ENCODE measurements around the gene CNOT2.

Gene CNOT2

GRCh38 chr12:70264067-70264867 lies 21.0 kb downstream of the CNOT2 start:
- ATAC-seq, result no peak
- no peak for TF ChIP-seq ZFP3 (CRISPR knock-in tag; IDR thresholded peaks at IDR 0.05)
- TF ChIP-seq CSDC2 (CRISPR knock-in tag; IDR thresholded peaks at IDR 0.05), result no peak
- TF ChIP-seq ZNF70 (CRISPR knock-in tag; IDR thresholded peaks at IDR 0.05), result no peak
- TF ChIP-seq ARNTL (CRISPR knock-in tag; IDR thresholded peaks at IDR 0.05; ENCODE audit: borderline replicate concordance, low read depth), result no peak
- no peak for TF ChIP-seq ESRRG (CRISPR knock-in tag; IDR thresholded peaks at IDR 0.05)
- TF ChIP-seq ZFP30 (CRISPR knock-in tag; IDR thresholded peaks at IDR 0.05), result no peak
- no peak for TF ChIP-seq RARB (CRISPR knock-in tag; IDR thresholded peaks at IDR 0.05)
- TF ChIP-seq TCF4 (CRISPR knock-in tag; IDR thresholded peaks at IDR 0.05; ENCODE audit: borderline replicate concordance), result no peak
- TF ChIP-seq CSRNP3 (CRISPR knock-in tag; IDR thresholded peaks at IDR 0.05), result no peak
- TF ChIP-seq ZNF8 (CRISPR knock-in tag; IDR thresholded peaks at IDR 0.05), result no peak
- TF ChIP-seq PATZ1 (CRISPR knock-in tag; IDR thresholded peaks at IDR 0.05; ENCODE audit: borderline replicate concordance), result no peak
- TF ChIP-seq TSHZ2 (CRISPR knock-in tag; IDR thresholded peaks at IDR 0.05), result no peak
- TF ChIP-seq ISL1 (CRISPR knock-in tag; IDR thresholded peaks at IDR 0.05), result no peak

- TF ChIP-seq ZC3H10 (CRISPR knock-in tag; IDR thresholded peaks at IDR 0.05) (no peak), OSR1 (CRISPR knock-in tag; IDR thresholded peaks at IDR 0.05) (no peak), RARB (CRISPR knock-in tag; IDR thresholded peaks at IDR 0.05) (no peak)
- ATAC-seq, result no peak
Observed at GRCh38 chr12:70265132-70265531, 21.9 kb downstream of the CNOT2 start.

GRCh38 chr12:70267550-70267949 lies 24.3 kb downstream of the CNOT2 start:
- peak; percentile 33; the same call in 1 of the 3 replicates for ATAC-seq
- no peak for TF ChIP-seq TSHZ2 (CRISPR knock-in tag; IDR thresholded peaks at IDR 0.05)
- 0 out of 2 replicates have a peak, but pooled peaks have one; percentile 30 for TF ChIP-seq TOX (CRISPR knock-in tag; IDR thresholded peaks at IDR 0.05; ENCODE audit: borderline replicate concordance)

GRCh38 chr12:70268972-70269371 lies 25.7 kb downstream of the CNOT2 start:
- TF ChIP-seq ISL1 (CRISPR knock-in tag; IDR thresholded peaks at IDR 0.05) (peak; percentile 32; the same call in 1 of the 2 replicates), ZFP3 (CRISPR knock-in tag; IDR thresholded peaks at IDR 0.05) (no peak)
- no peak; the same call in 2 of the 3 replicates for ATAC-seq

GRCh38 chr12:70270108-70270507 lies 26.9 kb downstream of the CNOT2 start:
- TF ChIP-seq ZNF70 (CRISPR knock-in tag; IDR thresholded peaks at IDR 0.05), result no peak
- ATAC-seq, result no peak

All from SK-N-SH treated with all-trans-retinoic acid at 6 μM for 48 hours (cell line).